Activated CD8-positive, alpha-beta memory T cell treated with anti-CD3 and anti-CD28 coated beads for 48 hours (primary cell): Measurements from ENCODE around the gene NFATC1.

ENCODE experiments used
- DNase-seq, 3 experiments: peaks; one replicate each; pipeline ENCODE4 v3.0.0-alpha.2; 2020; ENCODE audit warnings: low read depth in 2 of 3, low spot score in 2 of 3

Gene NFATC1

DNA sequence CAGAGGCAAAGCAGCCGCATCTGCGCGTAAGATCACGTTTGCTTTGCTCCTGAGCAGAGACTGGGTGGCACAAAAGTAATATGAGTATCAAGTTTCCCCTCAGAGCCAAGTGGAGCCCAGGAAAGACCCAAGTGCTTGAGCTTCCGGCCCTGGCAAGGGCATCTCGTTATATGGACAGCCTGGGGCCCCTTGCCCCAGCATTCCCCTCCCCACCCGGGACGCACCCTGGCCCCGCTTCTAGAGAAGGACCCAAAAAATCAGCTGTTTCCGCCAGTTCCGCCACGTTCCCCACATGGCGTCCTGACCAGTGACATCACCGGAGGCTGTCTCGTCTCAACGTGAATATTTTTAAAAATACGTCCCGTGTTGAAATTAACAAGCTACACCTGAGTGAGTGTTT is 135.1 kb downstream of the NFATC1 start:
- DNase-seq: no peak

DNA sequence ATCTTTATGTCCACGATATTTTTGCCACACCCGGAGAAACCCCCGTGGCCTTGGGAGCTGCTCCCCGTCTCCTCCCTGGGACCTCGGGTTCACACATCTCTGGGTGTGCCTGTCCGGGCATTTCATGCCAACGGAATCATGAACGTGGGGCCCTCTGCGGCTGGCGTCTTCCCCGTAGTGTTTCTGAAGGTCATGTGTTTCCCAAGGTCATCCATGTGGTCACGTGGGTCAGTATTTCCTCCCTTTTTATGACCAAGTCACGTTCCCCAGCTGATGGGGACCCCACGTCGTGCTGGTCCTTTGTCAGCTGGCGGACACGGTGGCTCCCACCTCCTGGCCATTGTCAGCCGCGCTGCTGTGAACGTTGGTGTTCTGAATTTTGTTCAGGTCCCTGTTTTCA is 135.7 kb downstream of the NFATC1 start:
- DNase-seq: no peak

DNA sequence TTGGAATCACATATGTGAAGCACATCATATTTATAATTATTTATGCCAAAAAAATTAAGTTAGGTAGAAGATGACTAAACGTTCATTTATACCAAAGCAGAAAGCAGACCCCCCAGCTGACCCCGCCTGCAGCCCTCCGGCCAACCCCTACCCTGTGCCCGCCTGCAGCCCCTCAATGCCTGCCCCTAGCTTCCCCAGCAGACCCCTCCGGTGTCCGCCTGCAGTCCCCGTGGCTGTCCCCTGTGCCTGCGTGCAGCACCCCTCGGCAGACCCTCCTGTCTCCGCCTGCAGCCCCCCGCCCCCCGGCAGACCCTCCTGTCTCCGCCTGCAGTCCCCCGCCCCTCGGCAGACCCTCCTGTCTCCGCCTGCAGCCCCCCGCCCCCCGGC is 136.2 kb downstream of the NFATC1 start:
- DNase-seq: no peak

DNA sequence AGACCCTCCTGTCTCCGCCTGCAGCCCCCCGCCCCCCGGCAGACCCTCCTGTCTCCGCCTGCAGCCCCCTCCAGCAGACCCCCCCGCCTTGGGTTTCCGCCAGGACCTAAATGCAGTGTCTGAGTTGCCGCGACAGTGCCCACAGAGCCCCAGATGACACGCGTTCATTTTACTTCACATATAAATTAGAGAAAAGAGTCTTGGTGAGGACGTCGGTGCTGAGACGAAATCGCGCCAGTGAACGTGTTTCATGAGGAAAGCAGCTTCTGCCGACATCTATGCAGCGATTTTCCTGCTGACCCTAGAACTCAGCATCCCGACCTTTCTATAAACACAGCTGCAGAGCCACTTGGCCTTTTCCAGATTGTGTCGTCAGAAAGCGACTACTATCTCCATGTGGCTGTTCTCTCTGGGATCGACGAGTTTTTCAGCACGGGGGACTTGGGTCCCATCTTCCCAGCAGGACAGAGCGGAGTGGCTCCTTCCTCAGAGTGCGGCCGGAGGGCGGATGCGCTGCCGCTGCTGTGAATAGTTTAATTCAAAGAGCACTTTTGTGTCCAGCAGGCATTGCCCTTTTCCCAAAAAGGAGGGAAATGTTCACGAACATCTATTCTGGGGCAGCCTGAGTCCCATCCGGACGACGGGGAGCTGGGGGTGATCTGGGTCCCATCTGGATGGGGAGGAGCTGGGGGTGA is 136.7 kb downstream of the NFATC1 start:
- no peak for DNase-seq

DNA sequence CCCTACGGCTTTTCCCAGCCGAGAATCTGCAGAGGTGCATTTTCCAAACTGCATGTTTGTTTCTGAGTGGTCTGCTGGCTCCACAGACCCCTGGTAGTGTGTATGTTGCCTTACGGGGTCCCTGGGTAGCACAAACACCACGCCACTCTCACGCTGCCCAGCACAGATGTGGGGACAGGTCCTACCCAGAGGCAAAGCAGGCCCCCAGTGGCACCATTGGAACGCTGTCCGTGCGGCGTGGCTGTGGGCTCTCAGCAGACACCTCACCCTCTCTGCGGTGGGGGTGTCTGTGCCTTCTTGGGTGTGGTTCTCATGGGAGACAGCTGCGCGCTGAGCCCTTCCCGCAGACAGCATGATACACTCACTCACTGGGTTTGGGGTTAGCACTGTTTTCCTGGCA is 137.4 kb downstream of the NFATC1 start:
- DNase-seq: no peak

DNA sequence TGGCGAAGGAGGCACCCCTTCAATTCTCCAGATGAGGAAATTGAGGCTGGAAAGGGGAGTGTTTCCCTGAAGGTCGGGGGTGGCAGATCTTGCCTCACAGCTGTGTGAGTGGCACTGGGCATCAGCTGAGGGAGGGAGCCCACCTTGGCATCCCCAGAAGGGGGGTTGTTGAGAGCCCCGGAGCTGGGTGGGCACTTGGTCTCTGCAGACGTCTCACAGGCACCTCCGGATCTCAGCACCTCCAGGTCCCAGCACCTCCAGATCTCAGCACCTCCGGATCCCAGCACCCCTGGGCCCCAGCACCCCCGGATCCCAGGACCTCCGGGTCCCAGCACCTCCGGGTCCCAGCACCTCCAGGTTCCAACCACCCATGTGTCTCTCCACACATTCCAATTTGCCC is 137.9 kb downstream of the NFATC1 start:
- DNase-seq: no peak

DNA sequence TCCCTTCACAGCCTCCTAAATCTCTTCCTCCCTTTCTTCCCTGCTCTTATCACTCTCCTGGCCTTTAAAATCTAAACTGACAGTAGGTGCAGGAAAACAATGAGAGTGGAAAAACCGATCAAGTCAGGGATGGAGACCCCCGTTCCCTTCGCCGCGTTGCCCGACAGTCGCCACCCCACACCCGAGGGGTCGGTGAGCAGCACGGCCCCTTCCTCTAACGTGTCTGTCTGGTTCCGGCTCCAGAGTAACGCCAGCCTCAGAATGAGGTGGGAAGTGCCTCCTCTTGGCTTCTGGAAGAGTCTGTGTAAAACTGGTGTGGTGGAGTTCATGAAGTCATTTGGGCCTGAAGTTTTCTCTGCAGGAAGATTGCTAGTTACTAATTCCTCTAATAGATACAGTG is 138.6 kb downstream of the NFATC1 start:
- DNase-seq: no peak

DNA sequence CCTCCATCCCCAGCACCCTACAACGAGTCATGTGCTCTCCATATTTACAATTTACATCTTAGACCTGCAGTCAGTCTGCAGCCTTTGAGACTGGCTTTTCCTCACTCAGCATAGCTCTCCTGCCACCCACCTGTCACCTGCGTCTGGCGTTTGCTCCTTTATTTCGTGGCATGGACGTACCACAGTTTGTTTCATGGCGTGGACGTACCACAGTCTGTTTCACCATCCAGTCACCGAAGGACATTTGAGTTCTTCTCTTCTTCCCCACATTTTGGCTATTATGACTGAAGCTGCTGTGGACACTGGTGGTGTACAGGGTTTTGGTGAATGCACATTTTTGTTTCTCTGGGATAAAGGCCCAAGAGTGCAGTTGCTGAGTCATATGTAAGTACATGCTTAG is 142.0 kb downstream of the NFATC1 start:
- DNase-seq: no peak

DNA sequence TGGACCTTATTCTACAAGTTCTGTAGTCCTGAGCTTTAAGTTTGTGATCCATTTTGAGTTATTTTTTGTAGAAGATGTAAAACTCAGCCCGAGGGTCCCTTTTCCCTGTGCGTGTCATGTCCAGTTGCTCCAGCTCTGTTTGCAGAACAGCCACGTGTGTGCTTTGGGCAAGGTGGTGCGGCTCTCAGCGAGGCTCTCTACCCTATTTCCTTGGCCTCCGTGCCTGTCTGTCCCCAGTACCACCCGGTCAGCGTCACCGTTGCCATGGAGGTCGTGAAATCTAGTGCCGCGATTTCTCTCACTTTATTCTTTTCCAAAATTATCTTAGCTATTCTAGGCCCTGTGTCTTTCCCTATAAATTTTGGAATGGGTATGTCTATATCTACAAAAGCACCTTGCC is 142.9 kb downstream of the NFATC1 start:
- no peak for DNase-seq

DNA sequence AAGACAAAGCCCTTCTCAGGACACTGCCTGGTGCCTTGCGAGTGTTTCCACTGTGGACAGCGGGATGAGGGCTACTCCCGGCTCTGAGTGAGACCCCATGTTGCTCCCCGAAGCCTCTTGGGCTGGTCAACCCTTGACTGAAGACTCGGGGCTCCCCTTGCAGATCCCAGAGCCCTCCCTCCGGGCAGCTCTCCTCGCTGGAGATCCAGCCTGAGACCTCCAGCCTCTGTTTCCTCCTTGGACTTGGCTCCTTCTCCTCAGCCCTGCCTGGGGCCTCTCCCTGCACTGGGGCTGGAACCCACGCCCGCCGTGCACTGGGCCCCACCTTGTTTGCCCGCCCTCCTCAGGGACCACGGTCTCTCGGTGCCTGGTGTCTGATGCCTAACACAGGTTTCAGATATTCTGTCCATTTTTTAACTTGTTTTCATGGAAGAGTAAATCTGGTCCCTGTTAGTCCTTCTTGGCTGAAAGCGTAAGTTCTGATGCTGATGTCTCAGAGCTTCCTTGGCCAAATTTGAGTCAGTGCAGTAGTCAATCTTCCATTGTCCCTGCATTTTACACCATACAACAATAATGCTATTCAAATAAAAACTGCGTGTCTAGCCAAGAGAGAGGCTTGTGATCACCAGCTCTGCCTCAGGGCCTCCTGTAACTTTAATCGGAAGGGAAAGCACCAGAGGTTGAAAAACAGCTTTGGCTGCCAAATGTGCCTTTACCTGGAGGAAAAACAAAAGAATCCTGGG is 144.6 kb downstream of the NFATC1 start:
- no peak for DNase-seq

DNA sequence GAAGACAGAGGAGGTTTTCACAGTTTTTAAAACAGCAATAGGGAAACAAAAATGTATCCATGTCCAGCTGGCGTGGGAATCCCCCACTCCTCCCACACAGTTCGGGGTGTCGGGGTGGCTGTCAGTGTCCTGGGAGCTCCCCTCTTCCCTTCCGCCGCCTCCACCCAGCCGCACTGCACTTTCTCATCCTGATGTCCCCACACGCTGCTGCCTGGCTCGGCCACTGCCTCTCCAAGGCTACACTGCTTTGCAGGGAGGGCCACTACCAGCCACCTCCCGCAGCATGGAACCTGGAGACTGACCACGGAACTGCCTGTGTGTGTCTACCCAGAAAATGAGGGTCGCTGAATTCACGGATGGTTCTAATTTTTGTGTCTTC is 145.2 kb downstream of the NFATC1 start:
- DNase-seq: no peak

DNA sequence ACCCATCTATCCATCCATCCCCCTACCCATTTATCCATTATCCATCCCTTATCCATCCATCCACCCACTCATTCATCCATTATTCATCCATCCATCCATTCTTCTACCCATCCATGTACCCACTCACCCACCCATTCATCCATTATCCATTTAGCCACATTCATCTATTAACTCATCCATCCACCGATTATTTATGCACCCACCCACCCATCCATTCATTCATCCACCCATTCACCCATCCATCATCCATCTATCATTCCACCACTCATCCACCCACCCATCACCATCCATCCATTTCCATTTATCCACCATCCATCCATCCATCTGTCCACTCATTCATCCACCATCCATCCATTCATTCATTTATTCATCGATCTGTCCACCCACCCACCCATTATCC is 146.5 kb downstream of the NFATC1 start:
- no peak for DNase-seq

DNA sequence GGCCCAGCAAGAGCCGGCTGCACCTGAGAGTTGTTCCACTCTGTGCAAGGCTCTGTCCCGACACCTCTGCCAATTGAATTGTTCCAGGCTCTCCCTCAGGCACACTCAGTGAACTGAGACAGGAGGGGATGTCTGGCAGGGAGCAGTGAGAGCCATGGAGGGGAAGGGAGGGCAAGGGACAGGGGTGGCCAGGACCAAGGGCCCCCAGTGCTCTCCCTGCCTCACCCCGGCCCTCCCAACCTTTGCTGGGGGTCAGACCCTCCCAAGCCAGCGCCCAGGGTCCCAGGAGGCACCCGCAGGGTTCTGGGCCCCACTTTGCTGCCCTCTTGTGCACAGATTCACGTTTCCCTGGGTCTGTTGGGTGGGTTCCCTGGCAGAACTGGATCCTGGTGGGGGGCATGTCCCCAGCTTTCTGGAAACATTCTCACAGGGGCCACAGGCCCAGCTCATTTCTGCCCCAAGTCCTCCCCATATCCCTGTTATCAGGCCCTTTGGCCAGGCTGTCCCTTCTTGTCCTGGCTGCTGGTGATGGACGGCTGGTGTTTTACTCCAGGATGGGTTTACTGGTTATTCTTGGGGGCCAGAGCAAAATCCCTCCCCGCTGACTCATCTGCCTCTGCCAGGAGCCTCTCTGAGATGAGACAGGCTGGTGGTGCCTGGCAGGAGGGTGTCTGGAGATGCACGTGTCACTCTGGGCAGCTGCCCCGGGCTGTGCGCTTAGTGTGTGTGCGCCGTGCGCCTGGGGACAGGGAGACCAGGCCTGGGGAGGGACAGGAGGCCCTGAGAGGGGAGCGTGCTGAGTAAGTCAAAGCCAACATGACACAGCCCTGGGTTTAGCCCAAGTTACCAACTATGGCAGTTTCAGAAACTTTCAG is 147.4 kb downstream of the NFATC1 start:
- DNase-seq: no peak

DNA sequence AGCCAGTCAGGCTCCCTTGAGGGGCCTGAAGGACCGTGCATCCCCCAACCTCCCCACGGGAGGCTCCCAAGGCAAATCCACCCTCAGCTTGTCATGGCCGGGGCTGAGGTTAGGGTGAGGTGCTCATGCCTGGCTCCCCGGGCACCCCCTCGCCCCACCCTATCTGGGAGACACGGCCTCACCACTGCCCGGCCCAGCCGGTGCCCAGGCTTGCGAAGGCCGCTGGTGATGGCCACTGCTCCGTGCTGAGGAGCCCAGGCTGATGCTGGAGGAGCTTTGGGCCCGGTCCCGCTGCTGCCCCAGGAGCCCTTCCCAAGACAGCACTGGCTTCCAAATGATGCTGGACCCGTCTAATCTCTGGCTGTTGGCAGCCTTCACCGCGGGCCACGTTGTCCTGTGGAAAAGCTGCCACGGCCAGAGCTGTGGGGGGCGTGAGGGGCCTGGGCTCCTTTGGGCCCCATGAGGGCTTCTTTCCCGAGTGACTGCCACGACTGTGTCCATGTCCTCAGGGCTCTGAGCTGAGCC is 148.2 kb downstream of the NFATC1 start:
- DNase-seq: no peak

DNA sequence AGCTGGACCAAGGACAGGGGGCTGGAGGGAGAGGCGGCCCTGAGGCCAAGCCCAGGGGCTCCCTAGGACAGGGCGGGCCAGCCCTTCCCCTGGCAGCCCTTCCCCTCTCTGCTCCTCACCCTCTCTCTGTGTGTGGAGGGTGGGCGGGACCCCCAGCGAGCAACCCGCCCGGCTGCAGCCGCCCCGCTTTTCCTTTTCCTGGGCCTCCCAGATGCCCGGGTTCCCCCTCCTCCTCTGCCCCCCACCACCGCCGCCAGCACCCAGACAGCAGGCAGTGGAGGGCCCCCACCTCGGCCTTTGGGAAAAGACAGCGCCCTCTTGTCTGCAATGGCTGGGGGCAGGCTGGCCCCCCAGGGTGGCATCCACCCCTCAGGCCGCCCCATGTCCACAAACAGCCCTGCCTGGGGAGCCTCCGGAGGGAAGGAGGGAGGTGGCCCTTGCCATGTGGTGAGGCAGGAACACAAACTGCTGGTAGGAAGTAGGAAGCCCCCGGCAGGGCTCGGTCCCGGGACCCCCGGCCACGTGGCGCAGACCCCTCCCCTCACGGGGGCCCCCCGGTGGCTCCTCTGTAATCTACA is 148.7 kb downstream of the NFATC1 start:
- DNase-seq: no peak

DNA sequence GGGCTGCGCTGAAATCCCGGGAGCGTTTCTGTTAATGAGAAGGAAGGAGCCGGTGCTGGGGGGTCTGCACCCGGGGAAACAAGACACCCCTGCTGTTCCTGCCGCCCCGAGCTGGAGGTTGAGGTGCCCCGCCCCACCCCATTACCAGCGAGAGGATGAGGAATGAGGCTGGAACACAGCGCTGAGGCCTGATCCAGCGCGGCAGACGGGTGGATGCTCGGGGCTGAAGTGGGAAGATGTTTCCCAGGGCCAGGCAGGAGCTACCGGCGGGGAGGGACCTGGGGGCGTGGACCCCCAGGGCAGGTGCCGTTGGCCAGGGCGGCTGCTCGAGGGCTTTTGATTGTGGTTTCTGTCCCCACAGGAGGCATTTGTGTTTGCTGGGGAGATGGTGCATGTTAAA is 149.5 kb downstream of the NFATC1 start:
- no peak for DNase-seq

DNA sequence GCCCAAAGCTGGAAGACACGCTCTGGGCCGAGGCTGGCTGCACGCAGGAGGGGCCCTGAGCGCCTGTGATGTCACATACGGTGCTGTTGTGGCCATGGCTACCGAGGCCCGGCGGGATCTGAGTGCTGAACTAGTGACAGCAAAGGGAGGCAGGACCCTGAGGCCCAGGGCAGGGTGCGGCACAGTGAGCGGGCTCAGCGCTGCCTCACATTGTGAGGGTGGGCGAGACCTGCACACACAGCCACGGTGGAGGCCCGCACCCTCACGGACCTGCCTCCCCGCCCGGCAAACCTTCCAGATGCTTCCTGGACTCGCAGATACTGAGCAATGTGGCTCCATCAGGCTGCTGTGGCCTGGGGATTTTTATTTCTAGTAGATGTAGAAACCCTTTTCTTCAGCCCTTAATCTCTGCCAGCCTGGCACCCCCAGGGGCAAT is 150.0 kb downstream of the NFATC1 start:
- no peak for DNase-seq

DNA sequence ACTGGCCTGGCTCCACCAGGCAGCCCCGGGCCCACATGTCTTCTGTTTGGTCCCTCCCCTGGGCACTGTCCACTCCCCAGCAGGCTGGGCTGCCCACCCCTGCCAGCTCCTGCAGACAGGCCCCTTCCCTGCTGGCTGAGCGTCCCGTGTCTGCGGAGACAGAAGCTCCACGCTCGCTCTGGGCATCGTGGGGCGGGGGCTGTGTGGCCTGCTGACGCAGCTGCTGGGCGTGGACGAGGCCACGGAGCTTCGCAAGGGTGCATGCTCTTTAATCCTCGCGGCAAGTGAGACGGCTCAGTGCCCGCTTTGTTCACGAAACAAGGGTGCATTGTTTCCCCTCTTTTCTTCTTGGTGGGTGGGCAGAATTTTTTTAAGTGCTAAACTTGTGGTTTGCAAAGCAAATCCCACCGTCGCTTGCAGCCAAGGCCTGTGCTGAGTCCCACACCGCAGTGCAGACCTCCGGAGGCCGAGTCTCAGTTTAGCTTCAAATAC is 151.1 kb downstream of the NFATC1 start:
- DNase-seq: no peak

DNA sequence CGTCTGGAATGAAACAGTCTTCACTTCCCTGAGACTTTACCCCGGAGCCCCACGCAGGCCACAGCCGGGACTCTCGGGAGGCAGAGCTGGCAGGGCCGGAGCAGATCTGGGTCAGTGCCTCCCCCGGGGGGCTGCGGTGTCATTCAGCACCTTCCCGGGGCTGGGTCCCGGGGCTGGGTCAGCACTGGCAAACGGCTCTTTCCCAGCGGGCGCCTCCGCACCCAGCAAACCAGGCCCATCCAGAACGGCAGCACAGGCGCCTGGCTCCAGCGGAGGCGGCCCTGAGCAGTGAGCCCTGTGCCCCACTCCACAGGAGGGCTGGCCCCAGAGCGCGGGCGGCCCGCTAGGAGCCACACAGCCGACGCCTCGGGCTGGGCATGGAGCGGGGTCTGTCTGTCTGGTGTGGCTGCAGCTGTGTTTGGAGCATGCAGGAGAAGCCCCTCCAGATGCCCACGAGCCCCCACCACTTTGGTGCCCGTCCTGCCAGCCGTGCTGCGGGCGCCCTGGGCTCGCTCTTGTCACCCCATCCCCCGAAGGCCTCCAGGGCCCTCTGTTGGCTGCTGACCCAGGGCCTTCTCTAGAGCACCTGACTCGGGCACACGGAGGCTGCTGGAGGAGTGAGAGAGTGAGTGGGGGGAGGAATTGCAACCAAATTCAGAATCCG is 151.8 kb downstream of the NFATC1 start:
- DNase-seq: no peak

DNA sequence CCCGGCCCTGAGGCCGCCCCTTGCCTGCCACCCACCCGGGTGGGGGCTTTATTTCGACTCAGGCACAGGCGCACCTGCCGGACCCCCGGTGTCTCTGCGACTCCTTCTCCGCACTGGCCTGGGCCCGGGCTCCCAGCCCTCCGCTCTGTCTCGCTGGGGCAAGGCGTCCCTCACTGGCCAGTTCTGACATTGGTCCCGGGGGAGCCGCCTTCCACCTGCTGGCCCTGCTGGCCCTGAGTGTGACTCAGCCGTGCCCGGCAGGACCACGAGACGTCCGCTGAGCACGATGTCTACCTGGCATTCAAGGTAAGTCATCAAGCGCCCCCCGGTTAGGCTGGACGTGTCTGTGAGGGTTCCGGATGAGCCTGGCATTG is 152.3 kb downstream of the NFATC1 start:
- no peak for DNase-seq

DNA sequence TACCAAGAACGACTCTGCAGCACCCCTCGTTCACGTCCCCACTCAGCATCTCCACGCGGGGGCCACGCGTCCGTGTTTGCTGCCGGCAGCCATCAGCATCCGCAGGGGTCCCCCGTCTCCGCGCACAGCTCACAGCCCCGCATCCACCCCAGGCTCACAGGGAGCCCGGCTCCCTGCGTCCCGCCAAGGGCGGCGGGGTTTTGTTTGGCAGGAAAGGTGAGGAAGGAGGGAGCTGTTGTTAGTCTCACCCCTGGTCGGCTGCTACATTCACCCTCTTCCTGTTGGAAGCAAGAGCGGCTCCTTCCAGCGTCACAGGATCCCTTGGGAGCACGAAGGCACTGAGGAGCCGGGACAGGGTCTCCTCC is 152.9 kb downstream of the NFATC1 start:
- DNase-seq: no peak
